NCI-H446 treated with DMSO at 0.1 percent for 48 hours (cell line): ENCODE measurements around the gene PRR11.
"Not testable (repeated sequence)": the region's sequence is repeated elsewhere in the genome, so short reads cannot be mapped to it uniquely, and the experiment has no call there.

ENCODE experiments used
- DNase-seq: peaks from one replicate; lab custom pipeline; 2025; lab: John Stamatoyannopoulos, UW

Gene PRR11

DNA sequence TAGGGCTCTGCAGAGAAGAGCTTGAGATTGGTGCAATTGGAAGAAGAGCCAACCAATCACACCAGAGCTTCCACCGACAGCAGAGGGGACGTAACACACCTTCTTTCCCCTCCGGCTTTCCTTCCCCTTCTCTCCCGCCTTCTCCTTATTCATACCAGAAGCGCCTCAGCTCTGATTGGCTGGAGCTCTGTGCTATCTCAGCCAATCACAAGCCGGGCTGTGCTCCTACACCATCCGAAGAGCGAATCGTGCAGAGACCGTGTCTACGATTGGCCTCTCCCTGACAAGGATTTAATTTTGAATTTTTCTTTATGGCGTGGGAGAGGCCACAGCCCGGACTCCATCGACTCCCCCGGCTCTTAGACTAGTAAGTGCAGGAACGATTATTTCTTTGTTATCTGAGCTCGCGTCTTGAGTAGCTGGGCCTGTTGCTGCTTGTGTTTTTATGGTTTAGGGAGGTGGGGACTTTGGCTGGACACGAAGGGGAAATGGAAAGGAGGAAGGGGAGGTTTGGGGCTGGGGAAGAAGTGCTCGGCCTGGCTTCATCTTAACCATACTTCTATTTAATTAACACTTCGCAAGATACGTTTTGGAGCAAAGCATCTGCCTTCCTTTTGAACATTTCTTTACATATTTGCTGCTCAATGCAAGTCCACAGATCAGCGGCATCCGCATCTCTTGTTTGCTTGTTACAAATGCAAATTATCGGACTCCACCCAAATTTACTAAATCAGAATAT, at the start of gene PRR11:
TSS of gene PRR11 (plus strand) at position 308 of the 739 bp plus-strand sequence. CDS start 14,007 bp downstream, outside the sequence.
- no peak for DNase-seq

DNA sequence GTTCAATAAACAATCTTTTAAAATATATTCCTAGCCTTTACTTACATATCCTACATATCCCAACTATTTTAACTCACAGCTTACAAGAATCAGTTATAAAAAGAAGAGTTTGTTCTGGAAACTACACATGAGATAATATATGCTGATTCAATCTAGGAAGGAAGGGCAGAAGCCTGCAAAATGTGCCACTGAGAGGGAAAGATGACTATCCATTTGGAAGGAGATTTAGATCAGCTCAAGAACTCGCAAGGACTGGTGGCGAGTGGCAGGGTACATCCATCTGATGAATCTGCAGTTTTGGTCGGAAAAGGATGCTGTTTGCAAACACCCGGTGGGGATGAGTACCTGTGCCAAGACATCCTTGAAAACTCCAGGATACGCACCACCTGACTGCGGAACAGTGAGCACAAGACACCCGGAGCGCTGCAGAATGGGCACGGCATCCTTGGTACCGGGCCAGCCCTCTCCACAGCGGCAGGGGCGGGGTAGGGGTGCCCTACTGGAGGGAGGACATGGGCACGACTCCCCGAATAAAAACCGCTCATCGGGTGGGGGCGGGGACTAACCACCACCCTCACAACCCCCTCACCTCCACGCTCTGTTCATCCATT, 49.6 kb upstream of the PRR11 start:
- DNase-seq = no peak

DNA sequence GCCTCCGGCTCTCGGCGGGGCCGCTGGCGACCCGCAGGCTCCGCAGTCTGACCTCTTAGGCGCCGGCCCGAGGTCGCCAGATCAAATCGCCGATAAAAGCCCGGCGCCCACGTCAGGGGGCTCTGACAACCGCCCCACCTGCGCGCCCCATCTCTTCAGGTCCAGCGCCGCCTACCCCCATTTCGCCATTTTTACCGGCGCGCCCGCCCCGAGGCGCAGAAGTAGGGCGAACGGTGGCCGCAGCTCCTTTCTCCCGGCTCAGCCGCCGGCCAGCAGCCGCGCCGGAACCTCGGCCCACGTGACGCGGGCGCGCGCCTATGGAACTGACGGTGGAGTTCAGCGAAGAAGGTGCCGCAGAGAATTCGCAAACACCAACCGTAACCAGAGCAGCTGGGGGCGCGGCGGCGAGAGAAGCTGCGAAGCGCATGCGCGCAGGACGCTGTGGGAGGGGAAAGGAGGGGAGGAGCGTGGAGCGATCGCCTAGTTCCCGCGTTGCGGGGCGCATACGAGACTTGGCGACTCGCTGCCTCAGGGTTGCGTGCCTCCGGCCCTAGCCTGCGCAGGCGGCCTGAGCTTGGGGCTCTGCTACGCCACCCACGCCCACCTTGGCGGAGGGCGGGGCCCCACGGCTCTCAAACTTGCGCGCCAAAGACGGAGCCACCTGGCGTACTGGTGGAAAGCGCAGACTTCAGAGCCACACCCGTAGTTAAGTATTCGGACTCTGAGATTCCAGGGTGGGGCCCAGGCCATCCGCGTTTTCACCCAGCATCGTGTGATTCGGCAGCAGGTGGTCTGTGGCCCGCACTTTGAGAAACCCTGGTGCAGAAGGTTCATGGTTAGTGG, 48.9 kb upstream of the PRR11 start, which contains the start of gene TRIM37:
TSS of gene TRIM37 (minus strand) at position 418 of the 843 bp plus-strand sequence. CDS start 419 bp downstream, outside the sequence.
- DNase-seq = peak; percentile 95

DNA sequence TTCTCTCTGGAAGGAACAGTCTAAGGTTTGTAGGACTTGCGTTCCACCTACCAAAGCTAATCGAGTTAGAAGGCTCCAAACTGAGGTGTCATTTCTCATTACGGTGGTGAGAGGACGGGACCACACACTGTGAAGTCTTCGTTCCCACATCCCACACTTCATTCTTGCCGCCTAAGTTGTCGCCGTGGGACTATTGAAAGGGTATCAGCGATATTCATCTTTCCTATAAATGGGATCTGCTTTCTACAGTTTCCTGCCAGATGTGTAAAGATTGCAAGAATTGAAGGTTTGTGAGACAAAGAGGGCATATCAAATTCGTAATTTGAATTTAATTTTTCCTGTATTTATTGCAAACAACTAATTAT, 48.3 kb upstream of the PRR11 start:
- DNase-seq = no peak

DNA sequence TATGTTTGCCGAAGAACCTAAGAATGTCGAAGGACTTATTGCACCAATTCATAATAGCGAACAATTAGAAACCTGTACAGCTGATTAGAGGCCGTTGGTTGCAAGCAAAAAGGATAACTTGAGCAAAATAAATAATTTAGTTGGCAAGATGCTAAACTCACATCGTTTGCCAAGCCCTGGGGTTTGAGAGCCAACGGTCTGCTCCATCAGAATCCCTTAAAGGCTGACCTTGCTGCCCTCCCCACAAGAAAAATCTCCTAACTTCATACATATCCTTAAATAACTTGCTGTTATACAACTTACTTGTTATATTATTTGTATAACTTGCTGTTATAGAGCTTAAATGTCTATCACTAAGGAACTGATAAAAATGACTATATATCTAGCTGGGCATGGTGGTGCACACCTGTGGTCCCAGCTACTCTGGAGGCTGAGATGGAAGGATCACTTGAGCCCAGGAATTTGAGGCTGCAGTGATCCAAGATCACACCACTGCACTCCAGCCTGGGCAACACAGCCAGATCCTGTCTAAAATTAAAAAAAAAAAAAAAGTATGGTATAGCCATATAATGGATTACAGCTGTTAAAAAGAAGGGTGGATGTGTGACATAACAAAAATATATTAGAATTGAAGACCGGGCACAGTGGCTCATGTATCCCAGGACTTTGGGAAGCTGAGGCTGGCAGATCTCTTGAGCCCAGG, 47.0 kb upstream of the PRR11 start:
- no peak for DNase-seq

DNA sequence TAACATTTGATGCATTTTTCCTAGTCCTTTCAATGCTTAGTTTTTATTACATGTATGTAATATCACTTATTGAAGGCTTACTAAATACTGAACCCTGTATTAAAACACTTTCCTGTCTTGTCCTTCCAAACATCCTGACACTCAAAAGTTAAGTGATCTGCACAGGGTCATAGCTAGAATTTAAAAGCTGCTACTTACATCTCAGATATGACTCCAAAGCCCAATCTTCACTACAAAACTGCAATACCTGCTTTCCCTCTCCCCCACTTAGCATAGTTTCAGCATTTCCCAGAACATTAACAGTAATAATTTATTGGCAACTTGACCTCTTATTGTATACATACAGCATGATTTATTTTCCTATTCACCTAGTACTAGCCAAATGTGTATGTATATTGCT, 44.6 kb upstream of the PRR11 start:
- no peak for DNase-seq

DNA sequence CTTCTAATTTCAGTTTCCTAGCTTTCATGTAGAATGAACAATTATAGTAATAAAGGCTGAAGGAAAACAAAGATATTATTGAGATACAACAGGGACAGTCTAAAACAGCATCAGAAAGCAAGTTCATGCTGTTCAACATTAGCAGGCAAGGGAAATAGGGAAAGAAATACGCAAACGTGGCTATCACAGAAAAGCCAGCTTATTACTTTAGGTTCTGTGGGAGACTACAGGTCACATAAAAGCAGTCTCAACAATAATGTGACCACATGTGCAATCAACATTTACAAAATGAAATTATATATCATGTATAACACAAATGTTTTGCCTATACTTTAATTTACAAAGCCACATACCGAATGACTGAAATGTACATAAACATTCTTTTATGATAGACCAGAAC, 44.0 kb upstream of the PRR11 start:
- DNase-seq = no peak

DNA sequence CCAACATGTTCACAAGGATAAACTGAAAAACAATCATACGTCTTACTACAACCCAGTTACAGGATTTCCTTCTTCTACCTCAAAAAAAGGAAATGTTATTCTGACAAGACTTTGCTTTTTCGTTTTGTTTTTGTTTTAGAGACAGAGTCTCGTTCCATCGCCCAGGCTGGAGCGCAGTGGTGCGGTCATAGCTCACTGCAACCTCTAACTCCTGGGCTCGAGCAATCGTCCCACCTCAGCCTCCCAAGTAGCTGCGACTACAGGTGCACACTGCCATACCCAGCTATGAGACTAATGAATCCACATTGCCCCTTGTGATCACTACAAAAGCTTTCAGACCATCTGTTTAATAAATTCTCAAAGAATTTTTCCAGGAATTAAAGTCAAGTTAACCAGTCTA, 40.1 kb upstream of the PRR11 start:
- no peak for DNase-seq

DNA sequence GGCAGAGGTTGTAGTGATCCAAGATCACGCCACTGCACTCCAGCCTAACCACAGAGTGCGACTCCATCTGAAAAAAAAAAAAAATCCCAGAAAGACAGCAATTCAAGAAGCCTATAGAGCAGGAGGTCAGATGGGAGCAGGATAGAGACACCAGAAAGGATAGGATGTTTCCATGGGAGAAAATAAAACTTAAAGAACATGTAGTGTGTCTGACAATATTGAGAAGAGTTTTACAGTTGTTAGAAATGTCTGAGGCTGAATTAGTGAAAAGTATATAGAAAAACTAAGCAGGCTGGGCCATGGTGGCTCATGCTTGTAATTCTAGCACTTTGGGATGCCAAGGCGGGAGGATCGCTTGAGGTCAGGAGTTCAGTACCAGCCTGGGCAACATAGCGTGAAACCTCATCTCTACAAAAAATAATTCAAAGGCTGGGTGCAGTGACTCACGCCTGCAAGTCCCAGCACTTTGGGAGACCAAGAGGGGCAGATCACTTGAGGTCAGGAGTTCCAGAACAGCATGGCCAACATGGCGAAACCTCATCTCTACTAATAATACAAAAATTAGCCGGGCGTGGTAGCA, 33.6 kb upstream of the PRR11 start:
- DNase-seq = no peak

DNA sequence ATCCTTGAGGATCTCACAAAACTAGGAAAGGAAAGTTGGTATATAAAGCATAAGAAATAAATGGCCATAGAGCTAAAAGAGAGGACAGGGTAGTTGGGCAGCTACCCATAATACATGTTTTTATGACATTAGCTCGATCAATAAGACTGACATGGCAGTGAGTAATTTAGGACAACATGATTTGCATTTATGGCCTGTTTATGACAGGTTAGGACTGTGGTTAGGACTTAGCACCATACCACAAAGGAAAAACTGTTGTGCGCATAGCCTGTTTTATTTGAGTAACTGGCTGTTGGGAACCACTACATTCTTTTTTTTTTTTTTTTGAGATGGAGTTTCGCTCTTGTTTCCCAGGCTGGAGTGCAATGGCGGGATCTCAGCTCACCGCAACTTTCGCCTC, 30.9 kb upstream of the PRR11 start:
- no peak for DNase-seq

DNA sequence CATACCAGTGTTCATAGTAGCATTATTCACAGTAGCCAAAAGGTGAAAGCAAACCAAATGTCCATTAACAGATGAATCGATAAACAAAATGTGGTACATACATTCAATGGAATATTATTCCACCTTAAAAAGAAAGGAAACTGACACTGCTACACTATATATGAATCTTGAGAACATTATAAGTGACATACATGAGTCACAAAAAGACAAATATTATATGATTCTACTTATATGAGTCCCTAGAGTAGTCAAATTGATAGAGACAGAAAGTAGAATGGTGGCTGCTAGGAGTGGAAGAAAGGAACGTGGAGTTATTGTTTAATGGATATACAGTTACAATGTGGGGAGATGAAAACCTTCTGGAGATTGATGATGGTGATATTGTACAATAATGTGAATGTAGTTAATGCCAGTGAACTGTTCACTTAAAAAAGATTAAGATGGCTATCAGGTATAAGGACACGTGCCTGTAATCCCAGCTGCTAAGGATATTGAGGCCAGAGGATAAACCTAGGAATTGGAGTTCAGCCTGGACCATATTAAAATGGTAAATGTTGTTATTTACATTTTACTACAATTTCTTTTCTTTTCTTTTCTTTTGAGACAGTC, 28.6 kb upstream of the PRR11 start:
- DNase-seq = no peak

DNA sequence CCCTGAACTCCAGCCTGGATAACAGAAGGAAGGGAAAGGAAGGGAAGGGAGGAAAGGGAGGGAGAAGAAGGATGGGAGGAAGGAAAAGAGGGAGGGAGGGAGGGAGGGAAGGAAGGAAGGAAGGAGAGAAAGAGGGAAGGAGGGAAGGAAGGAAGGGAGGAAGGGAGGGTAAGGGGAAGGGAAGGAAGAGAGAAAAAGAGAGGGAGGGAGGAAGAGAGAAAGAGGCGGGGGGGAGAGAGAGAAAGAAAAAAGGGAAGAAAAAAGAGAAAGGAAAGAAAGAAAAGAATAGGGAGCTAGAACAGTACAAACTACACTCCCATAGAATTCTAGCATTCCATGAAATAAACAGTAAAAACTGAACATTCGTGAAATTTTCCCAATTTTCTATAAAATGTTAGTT, 25.7 kb upstream of the PRR11 start:
- DNase-seq = no peak

DNA sequence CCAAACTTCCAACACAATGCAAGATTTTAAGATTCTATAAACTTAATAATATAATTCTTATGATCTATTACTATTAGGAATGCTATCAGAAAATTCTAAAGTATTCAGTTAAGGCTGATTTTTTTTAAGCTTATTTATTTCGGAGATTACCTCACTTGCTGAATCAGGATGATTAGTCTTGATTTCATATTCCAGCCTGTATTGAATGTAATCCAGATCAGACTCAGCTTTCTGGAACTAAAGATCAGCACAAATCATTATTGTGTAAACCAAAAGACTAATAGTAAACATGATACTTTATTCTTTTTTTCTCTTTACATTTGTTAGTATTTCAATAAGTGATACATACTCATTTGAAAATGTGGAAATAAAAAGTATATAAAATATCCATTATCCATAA, 24.4 kb upstream of the PRR11 start:
- no peak for DNase-seq

DNA sequence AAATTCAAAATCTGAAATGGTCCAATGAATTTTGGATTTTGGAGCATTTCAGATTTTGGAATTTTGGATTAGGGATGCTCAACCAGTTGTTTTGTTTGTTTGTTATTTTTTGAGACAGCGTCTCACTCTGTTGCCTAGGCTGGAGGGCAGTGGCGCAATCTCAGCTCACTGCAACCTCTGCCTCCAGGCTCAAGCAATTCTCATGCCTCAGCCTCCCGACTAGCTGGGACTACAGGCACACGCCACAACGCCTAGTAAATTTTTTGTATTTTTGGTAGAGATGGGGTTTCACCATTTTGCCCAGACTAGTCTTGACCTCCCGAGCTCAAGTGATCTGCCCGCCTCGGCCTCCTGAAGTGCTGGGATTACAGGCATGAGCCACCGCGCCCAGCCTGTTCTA, 17.2 kb upstream of the PRR11 start:
- DNase-seq = not testable (repeated sequence)

DNA sequence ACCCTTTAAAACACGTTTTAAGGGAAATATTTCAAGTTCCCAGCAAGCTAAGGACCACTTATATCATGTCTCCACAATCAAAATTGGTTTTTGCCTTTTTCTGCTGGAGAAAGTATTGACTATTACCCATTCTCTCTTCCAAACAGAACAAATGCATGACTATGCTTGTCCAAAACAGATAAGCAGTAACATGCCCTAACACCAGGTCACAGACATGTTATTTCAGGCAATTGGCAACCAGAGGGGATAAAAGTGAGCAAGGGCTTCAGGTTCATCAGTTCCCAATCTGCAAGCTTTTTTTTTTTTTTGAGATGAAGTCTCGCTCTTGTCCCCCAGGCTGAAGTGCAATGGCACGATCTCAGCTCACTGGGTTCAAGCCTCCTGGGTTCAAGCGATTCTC, 15.6 kb upstream of the PRR11 start:
- DNase-seq = no peak

DNA sequence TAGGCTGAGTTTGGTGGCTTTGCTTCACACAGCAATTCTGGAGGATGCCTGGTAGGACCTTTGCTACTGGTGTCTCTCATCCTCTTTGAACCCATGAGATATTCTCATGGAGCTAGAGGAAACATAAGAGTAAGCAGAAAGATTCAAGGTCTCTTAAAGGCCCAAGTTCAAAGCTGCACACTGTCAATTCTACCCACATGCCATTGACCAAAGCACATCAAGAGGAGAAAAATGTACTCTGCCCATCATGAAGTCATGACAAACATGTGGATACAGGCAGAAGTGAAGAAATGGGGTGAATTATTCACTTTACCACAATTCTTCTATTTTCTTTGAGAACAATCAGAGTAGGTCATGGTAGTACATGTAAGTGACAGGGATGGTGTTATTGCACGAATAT, 13.7 kb upstream of the PRR11 start:
- DNase-seq = no peak

DNA sequence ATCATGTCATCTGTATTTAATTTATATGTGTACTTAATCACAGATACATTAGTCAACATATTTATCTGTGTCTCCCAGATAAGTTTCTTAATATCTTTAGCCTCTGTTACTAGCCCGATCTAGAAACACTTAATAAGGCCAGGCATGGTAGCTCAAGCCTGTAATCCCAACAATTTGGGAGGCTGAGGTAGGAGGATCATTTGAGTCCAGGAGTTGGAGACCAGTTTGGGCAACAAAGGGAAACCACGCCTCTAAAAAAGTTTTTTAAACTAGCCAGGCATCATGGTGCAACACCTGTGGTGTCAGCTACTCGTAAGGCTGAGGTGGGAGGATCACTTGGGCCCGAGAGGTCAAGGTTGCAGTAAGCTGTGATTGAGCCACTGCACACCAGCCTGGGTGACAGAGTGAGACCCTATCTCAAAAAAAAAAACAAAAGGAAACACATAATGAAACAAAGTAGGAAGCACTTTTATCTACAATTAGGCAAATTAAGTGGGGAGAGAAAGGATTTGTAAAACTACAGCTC, 9.9 kb upstream of the PRR11 start:
- no peak for DNase-seq

DNA sequence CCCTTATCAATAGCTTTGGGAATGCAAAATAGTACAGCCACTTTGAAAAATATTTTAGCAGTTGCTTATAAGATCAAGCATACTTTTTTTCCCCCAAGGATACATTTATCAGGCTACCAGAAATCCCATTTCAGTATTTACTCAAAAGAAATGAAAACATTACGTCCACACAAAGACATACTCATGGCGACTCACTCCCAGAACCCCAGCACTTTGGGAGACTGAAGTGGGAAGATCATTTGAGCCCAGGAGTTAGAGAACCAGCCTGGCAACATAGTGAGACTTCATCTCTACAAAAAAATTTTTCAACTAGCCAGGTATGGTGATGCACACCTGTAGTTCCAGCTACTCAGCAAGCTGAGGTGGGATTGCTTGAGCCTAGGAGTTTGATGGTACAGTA, 6.5 kb upstream of the PRR11 start:
- no peak for DNase-seq

DNA sequence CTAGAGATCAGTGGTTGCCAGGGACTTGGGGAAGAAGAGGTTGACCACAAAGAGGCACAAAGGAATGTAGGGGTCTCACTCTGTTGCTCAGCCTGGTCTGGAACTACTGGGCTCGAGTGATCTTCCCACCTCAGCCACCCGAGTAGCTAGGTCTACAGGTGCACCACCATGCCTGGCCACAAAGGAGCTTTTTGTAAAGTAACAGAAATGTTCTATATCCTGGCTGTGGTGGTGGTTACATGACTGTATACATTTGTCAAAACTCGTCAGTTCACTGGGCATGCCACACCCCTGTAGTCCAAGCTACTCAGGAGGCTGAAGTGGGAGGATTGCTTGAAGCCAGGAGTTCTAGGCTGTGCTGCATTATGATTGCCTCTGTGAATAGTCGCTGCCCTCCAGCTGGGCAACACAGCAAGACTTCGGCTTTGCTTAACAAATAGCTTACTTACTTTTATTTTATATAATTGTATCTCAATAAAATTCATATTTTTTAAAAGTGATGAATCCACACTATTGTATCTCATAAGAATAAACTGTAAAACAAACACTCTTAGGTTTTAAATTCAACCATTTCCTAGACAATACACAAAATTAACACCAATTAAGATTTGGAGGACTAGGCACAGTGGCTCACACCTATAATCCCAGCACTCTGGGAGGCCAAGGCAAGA, 5.6 kb upstream of the PRR11 start:
- no peak for DNase-seq

DNA sequence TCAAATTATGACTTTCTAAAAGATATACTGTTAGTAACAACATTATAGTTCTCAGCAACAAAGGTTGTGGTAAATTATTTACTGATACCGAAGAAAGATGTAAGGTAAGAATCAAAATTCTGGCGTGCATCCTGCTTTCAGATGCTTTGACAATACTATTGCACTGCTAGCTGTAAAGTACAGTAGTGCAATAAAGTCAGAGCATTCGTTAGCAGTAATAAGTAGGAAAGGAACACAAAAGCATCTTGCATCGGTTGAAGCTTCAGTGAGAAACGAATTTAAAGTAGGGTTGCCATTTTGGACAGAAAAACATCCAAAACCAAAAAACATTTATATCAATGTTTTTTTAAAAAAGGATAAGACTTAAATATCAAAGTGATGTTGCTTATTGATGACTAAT, 4.5 kb upstream of the PRR11 start:
- no peak for DNase-seq

DNA sequence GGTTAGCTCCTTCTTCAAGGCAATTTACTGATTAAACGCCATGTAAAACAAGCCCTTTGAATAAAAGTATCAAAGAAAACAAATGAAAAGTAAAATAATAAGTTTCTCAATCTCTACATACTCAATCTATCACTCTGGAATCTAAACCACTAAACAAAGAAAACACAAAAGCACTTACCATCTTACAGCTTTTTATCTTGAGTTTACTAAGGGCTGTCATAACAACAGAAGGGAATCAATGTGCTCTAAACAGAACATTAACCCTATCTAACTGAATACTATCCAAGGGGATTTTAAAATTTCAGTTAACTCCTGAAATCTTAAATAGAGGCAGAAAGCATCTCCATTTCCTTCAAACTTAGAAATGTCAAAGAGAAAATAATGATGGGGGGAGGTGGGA, 4.0 kb upstream of the PRR11 start:
- DNase-seq = no peak
